Measurements from ENCODE around the gene NELL1.

The NELL1 gene

DNA sequence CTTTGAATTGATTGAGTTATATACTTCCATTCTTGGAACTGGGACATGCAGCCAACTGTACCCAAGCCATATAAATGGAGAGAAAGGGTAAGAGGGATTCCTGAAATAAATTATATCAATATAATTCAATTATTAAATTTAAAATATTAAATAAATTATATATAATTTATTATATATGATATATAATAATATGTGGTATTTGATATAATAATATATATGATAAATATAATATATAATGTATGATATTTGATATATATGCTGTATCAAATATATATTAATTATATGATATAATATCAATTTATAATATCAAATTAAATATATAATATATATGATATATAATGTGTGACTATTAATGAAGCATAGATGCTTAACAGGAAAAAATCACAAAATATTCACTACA, 677.0 kb downstream of the NELL1 start:
- no peak for DNase-seq (ENCODE audit: low spot score)

DNA sequence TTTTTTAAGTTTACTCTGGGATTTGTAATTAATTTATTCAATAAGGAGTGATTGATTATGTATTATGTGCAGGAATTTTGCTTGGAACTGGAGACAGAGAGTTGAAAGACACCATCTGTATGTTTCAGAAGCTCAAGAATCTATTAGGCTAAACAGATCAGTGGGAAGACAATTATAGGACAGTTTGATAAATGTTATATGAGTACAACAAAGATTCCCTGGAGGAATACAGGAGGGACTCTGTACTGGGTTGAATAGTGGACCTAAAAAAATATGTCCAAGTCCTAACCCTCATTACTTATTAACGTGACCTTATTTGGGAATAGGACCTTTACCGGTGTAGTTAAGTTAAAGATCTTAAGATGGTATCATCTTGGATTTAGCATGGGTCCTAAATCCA, 681.2 kb downstream of the NELL1 start:
- no peak for DNase-seq (ENCODE audit: low spot score)

DNA sequence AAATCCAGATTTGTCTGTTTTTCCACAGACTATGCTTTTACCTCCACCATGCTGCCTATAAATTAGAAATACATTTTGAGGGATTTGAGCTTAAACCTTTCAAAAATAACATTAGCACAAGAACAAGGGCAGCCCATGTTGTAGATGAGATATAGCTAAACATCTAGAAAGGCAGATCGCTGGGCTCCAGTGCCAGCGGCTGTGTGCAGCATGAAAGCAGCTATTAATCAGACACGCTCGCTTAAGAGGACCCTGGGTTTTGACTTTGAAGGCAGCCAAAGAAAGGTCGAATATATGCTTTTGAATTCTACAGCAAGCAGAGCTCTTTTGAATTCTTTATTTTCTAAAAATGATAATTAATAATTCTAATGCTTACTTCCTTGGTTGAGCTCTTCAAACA, 684.0 kb downstream of the NELL1 start:
- DNase-seq (ENCODE audit: low spot score), result no peak

DNA sequence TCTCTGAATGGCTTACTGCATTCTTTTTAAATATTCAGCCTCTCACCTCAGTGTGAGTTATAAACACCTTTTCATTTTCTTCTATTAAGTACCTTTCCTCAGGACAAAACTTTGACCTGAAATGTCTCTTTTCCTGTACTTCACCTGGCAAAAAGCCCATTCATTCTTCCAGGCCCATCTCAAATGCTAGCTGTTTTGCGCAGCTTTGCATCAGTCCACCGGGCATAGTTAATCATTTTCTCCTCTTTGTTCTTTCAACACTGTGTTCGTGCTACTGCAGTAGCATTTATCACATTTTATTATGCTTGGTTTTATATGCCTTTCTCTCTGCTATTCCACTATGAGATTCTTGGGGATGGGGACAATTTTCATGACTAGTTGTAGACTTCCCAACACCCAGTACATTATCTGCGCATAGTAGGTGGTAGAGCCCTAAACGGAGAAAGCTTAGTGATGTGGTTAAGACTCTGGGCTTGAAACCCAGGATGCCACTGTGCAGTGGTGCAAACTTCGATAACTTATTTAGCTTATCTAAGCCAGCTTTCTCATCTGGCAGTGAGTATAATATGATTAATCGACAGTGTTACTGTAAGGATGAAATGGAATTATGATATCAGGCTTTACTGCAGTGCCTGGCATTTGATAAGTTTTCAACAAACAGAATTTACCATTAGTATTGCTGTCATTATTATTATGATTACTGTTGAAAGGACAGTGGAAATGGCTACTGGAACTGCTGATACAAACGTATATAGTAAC, 695.7 kb downstream of the NELL1 start:
- DNase-seq (ENCODE audit: low spot score), result no peak

DNA sequence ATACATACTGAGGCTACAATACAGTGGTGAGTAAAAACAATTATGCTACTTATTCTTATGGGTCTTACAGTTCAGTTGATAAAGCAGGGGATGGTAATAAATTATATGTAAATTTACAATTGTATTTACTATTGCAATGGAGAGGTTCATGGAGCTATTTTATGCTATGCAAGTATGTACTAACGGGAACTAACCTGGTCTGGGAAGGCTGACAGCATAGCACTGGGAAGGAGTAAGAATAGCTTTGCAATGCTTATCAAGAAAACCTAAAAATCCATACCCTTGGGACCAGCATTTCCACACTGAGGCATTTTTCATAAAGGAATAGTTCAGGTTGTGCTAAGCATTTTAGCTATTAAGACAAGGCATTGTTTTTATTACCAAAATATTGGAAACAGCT, 700.6 kb downstream of the NELL1 start:
- DNase-seq (ENCODE audit: low spot score), result no peak

DNA sequence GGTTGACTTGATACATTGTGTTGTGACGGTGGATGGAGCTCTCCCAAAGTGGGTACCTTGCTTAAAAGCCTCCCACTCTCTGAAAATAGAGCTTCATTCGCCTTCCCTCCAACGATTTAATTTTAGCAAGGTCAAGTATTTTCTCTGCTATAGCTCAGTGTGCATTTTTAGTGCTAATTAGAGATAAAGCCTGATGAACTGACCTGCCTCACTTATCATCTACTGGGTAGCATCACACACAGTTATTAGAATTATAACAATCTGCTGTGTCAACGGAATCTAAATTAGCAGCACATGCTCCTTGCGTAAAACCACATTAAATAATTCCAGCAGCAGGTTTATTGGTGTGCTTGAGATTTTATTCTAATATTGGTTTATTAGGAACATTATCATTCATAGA, 701.7 kb downstream of the NELL1 start:
- DNase-seq (ENCODE audit: low spot score), result no peak

DNA sequence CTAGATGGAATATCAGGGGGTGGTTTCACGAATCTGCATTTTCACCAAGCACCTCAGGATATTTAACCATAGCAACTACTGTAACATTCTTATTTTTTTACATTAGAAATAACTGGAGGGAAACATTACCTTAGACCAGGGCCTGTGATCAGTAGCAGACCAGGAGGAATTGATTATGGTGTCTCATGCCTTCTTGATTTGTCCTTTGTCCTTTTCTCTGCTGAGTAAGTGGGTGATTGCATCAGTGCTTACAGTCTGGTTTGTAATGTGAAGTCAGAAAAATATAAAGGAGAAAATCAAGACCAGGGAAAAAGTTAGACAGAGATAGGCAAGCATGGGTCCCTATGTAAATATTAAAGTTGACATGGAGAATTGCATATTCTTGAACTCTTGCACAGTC, 703.3 kb downstream of the NELL1 start:
- DNase-seq (ENCODE audit: low spot score), result no peak

DNA sequence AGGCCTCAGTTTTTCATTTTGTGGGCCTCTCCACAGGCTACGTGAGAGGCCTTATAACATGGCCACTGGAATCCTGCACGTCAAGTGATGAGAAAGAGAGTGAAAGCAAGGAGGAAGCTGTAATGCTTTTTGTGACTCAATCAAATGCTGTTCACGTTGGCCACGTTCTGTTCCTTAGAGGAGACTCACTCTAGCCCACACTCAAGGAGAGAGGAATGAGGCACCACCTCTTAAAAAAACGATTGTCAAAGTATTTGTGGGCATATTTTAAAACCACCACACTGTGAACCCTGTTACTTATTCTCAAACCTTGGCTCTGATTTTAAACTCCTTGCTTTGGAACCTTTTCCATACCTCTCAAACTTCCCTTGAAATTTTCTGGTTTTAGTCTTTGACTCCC, 705.0 kb downstream of the NELL1 start:
- DNase-seq (ENCODE audit: low spot score), result no peak

DNA sequence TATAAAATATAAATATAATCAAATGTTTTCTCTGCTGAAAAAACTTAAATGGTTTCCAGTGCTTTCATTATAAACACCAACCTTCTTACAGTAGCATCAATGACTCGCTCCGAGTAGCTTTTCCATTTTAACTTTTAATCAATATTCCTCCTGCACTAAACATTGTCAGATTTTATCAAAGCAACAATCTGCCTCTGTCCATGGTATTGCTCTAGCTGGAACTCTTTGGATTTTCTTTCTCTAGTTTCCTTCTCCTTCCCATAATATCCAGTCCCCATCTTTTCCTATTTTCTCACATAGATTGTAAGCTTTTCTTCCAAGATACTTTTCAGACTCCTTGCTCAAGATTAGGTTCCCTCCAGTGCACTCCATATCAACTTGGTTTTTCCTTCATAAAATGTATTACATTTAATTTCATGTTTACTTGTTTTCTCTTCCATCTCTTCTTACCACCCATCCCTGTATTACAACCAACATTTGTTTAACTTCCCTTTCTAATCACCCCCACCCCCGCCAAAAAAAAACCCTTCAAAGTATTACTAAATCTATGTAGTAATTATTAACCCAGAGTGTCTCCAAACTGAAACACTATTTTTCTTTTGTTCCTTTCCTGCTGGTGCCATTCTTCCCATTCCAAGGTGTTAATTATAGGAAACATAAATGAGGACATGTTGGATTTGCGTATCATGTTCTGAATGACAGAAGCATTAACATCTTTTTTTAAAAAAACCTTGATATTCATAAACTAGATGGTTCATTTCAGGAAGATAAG, 716.5 kb downstream of the NELL1 start:
- DNase-seq (ENCODE audit: low spot score), result no peak

DNA sequence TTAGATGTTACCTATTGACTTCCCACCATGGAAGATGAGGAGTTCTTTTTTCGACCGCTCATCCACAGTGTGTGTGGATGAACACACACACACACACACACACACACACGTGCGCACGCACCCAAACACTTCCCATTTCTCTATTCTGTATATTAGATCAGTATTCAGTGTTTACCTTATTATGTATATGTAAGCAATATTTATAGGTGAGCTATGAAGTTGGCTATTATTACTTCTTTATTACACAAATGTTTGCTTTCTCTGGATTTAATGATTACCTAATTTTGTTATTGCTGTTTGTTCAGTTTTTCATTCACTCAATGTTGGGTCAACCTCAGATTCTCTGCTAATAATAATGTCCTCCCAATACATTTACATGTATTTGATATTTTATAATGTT, 721.0 kb downstream of the NELL1 start:
- no peak for DNase-seq (ENCODE audit: low spot score)

DNA sequence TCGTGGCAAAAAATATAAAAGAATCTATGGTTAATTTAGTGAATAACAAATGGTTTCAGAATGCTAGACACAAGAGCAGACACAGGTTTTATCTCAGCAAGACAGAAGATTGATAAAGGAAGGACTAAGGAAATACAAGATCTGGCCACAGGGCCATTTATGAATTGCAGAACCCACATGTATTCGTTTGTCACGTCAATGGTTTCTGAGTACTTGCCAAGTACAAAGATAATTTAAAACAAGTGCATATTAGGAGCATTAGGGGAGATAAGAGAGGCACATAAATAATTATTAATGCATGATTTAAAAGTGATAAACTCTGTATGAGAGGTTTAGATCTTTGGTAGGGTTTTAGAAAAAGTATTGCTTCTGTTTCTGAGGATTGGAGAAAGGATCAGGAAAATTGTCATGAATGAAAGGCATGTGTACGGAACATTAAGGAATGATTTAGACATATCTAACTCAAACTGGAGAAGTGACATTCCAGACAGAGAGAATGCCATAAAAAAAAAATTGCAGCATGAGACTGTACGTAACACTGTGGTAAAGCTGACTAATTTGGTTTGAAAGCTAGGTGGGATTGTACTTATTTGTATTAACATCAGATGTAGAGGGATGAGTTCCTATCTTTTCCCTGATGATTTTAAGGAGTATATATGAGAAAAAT, 727.1 kb downstream of the NELL1 start:
- DNase-seq (ENCODE audit: low spot score), result no peak

DNA sequence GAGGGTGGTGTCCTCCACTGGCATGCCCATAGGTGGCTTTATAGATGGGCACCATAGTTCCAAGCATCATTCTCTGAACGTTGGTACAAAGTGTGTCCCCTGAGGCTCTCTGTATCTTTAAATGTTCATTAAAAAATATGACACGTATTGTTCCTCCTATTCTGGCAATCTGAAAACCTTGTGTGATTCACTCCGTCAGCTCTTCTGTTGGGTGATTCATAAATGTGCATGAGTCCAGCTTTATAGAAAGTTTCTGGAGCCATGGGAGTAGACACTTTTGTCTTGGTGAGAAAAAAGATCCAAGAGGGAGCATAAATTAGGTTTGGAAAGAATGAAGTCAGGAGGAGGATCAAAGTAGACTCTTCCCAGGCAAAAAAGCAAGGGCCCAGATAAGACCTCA, 728.8 kb downstream of the NELL1 start:
- no peak for DNase-seq (ENCODE audit: low spot score)

DNA sequence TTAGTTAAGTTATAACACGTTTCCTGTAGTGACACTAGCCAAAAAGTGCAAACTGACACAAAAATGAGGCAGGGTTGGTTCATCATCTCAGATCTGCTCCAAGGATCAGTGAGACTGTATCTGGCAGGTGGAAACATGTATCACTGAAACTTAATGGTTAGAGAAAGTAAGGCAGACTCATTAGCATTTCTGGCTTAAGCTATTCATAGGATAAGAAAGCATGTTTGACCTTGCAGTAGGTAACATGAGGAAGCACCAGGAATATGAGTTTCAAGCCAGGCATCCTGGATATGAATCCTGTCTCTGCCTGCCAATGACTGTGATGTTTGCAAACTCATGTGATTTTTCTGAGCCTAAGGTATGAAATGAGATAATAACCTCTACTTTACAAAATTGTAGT, 732.1 kb downstream of the NELL1 start:
- no peak for DNase-seq (ENCODE audit: low spot score)

DNA sequence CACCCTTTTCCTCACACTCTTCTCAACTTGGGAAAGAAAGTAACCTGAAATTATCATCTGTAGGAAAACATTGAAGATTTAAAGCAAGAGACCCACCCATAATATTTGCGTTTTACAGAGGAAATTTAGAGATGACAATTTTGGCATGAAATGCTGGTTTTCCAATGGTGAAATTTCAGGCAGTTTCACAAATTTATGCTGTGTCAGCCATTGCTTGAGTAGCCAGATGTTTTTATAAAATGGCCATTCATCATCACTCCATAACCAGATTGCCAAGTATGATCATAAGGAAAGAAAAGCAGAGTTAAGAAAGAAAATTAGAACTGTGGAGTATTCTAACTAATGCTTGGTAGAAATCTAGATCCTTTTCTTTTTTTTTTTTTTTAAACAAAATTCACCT, 732.9 kb downstream of the NELL1 start:
- no peak for DNase-seq (ENCODE audit: low spot score)

DNA sequence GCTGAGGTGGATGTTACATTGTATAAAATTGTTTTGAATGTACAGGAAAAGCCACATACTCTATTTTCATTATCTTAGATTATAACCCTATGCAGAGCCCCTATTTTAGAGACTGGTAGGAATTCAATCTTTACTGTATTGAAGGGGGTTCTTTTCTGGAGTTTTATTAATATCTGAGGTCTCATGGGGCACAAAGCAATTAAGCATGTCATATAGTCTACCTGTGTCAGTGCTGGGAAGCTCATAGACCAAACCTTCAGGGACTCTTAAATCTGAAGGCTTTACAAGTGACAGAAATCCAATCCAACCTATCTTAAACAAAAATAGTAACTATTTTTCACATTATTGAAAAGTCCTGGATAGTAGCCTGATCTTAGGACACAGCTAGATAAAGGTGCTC, 733.7 kb downstream of the NELL1 start:
- no peak for DNase-seq (ENCODE audit: low spot score)

DNA sequence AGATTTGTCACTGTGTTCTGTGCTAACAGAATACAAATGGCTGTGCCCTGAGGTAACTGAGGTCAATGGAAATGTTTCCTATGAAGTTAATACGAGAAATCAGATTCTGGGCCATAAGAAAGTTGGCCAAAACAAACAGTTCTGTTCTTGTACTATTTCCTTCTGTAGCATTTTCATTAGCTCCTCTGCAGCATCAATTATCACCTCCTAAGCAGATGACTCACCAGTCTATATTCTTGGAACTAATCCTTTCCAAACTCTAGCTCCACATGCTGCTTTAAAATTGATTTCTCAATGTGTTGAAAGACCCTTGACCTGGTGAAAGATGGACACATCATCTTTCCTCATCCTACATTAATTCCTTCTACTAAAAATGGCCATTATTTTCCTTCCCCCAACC, 736.0 kb downstream of the NELL1 start:
- no peak for DNase-seq (ENCODE audit: low spot score)

DNA sequence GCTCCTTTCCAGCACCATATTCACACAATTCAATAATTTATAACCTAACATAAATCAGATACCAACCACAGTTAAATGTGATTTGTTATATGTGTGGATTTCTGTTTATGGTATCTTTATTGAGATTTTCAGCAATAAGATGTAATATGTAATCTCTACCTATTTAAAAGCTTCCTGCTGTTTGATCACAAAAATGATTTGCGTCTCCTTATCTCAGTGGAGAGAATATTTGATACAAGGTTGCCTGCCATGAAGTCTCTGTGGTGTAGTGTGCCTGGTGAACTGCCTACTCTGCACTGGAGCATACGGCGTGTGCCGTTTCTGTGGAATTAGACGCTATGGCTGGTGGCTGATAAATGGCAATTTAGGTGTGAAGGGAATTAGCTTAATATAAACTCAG, 741.1 kb downstream of the NELL1 start:
- no peak for DNase-seq (ENCODE audit: low spot score)

DNA sequence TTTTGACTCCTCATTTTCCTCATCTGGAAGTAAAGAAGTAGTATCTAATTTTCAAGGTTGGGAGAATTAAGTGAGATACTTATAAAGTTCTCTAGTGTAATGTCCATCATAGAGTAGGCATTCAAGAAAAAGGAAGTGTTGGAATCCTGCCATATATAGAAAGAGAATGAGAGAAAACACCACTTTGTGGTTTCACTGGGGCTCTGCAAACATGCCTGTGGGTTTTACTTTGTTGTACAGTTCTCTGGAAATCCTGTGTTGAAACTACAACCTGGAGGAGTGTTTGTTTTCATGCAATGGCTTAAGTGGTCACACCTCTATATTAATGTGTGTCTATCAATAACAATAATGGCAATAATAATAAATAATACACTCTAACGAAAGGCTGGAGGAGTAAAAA, 741.7 kb downstream of the NELL1 start:
- DNase-seq (ENCODE audit: low spot score), result no peak

DNA sequence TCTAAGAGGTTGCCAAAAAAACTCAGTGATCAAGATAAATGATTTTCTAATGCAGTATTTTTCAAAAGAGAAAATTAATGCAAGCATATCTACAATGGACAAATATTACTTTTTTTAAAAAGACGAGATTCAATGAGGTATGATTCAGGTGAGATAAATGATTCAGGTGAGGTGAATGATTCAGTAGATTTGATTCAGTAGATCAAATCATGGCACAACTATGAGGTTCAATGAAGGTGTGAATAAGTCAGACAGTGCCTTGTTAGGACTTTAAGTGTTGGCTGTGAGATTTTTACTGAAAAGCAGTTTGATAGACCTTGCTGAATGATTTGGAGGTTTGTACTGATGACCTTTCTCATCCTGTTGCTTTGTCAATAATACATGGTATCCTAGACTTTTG, 742.2 kb downstream of the NELL1 start:
- DNase-seq (ENCODE audit: low spot score), result no peak

DNA sequence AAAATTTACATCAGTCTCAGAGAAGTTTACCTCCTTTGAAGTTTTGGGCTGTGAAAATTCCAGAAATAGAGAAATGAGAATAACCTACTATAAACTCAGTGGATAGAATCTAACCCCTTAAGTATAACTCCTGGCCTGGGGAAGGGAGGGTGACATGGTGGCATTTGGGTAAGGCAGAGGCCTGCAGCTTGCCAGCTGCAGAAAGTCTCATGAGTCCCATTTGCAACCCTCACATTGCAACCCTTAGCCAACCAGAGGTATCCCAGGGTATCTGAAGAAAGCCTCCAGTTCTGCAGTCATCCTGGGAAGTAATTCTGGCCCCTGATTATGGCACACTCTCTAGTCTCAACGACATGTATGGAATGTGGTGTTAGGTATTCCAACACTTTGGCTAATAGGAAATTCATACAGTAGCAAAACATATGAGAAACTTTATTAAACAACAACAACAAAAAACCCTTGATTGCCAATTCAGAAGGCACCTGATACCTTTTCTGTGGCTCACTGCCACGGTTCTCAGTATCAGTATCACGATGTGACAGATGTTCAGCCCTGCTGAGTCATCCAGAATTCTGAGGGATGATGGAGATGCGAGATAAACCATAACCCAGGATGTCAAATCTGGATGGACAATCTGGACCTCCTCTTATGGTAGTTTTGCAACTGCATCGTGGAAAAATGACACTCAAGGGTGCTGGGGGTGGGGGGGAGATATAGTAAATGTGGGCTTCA, 743.4 kb downstream of the NELL1 start:
- DNase-seq (ENCODE audit: low spot score), result no peak

DNA sequence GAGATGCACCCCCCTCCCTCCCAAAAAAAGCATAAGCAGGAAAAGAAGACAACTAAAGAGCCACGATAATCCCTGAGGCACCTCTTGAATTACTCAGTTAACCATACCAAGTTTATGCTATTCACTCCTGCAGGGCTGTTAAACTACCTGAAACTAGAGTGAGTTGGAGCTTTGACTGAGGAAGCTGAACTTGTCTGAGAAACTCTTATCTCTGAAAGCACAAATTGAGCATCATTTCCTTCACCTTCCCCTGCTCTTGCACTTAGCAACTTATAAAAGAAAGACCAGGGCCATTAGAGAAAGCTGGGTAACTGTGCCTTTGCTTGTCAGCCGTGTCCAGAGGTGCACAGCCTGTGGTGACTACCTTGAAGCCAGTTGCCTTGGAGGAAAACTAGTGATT, 745.6 kb downstream of the NELL1 start:
- no peak for DNase-seq (ENCODE audit: low spot score)

DNA sequence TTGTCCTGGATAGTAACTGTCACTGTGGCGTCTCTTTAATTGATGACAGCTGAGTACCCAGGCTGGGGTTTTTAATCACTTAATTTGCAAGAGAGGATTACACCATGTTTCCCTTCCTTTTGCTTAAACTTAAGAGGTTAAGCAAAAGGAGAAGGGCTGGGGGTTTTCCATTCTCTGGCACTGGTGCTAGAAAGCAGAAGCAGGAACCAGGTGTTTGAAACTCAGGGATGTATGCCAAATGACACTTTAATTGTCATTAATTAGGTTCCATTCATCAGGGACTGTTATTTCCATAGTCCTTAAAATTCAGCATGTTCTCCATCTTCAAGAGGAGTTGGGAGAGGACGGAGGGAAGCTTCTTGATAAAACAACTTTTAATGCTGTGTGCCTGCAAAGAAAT, 746.2 kb downstream of the NELL1 start:
- no peak for DNase-seq (ENCODE audit: low spot score)

Data from AG08395 (cell line).